HepG2 (cell line): ENCODE measurements around the gene MAPRE3. TPM values are rescaled to one million over a fixed set of nuclear protein-coding genes. Genes with fewer than 3 reads are reported as not detected.
A peak's percentile ranks its signal among the peaks of the same experiment; 100 is the strongest.

Experiments
- DMAP1 ChIP-seq: IDR thresholded peaks from 2 replicates; pipeline ENCODE4 v1.6.1; 2016
- ETV5 ChIP-seq: IDR thresholded peaks from 2 replicates; pipeline ENCODE4 v1.6.1; 2018; ENCODE audit warnings: missing biosample characterization, missing genetic modification reagents, inconsistent platforms, borderline replicate concordance
- EZH2 ChIP-seq: conservative IDR thresholded peaks from 2 replicates; pipeline ENCODE4 v1.6.1; 2012; ENCODE audit warnings: mild to moderate bottlenecking, low read depth, low read length, moderate library complexity
- FIP1L1 ChIP-seq: fragments of 200-400 bp; formaldehyde crosslinking; IDR thresholded peaks from 2 replicates; pipeline ENCODE4 v1.6.1; 2018; ENCODE audit warnings: low read depth, mild to moderate bottlenecking, low read length, moderate library complexity, borderline replicate concordance; ENCODE audit not compliant: insufficient read depth
- IKZF1 ChIP-seq: fragments of 450-650 bp; IDR thresholded peaks from 2 replicates; pipeline ENCODE4 v1.7.1; 2016
- MBD4 ChIP-seq: IDR thresholded peaks from 2 replicates; pipeline ENCODE4 v1.6.1; 2012; ENCODE audit warnings: low read length, inconsistent platforms, borderline replicate concordance
- MED8 ChIP-seq: sonication (generic); formaldehyde crosslinking; IDR thresholded peaks from 2 replicates; pipeline ENCODE4 v1.8.1; 2023; ENCODE audit warnings: mild to moderate bottlenecking, missing genetic modification reagents; ENCODE audit not compliant: insufficient replicate concordance
- MLX ChIP-seq: IDR thresholded peaks from 2 replicates; pipeline ENCODE4 v1.6.1; 2016
- NFATC3 ChIP-seq: sonication (generic); formaldehyde crosslinking; IDR thresholded peaks from 2 replicates; pipeline ENCODE4 v1.5.1; 2020; ENCODE audit warnings: mild to moderate bottlenecking, missing genetic modification reagents
- TCF12 ChIP-seq, 2 experiments: fragments of 450-650 bp in 1 of 2; sonication (generic) in 1 of 2; formaldehyde crosslinking in 1 of 2; IDR thresholded peaks; 2 replicates each; pipeline versions ENCODE4 v1.6.1 to v1.8.0; 2017 to 2022; ENCODE audit warnings: antibody characterized with exemption in 1 of 2, mild to moderate bottlenecking in 1 of 2, missing genetic modification reagents in 1 of 2, moderate library complexity in 1 of 2
- THAP11 ChIP-seq: IDR thresholded peaks from 2 replicates; pipeline ENCODE4 v1.6.1; 2016; ENCODE audit warnings: missing biosample characterization, missing genetic modification reagents
- XRCC5 ChIP-seq: fragments of 200-400 bp; formaldehyde crosslinking; optimal IDR thresholded peaks from 2 replicates; pipeline ENCODE3; 2017; ENCODE audit warnings: mild to moderate bottlenecking, low read length
- YY1 ChIP-seq: IDR thresholded peaks from 2 replicates; pipeline ENCODE4 v1.6.1; 2011; ENCODE audit warnings: low read length, low read depth, moderate library complexity, mild to moderate bottlenecking; ENCODE audit not compliant: insufficient read depth, insufficient replicate concordance
- ZNF138 ChIP-seq: sonication (generic); formaldehyde crosslinking; IDR thresholded peaks from 2 replicates; pipeline ENCODE4 v1.5.0; 2020; ENCODE audit warnings: mild to moderate bottlenecking, low read depth, missing genetic modification reagents
- ZNF44 ChIP-seq: sonication (generic); formaldehyde crosslinking; IDR thresholded peaks from 2 replicates; pipeline ENCODE4 v1.5.1; 2020; ENCODE audit warnings: mild to moderate bottlenecking, missing genetic modification reagents
- ZNF569 ChIP-seq: sonication (generic); formaldehyde crosslinking; IDR thresholded peaks from 2 replicates; pipeline ENCODE4 v1.5.0; 2020; ENCODE audit warnings: mild to moderate bottlenecking, missing genetic modification reagents, moderate library complexity, borderline replicate concordance
- ZNF619 ChIP-seq: sonication (generic); formaldehyde crosslinking; IDR thresholded peaks from 2 replicates; pipeline ENCODE4 v1.4.0; 2020; ENCODE audit warnings: mild to moderate bottlenecking, missing genetic modification reagents
- ZNF660 ChIP-seq: sonication (generic); formaldehyde crosslinking; IDR thresholded peaks from 2 replicates; pipeline ENCODE4 v1.5.1; 2020; ENCODE audit warnings: mild to moderate bottlenecking, low read depth, missing genetic modification reagents, borderline replicate concordance
- ZNF788 ChIP-seq: sonication (generic); formaldehyde crosslinking; IDR thresholded peaks from 2 replicates; pipeline ENCODE4 v1.5.0; 2020; ENCODE audit warnings: mild to moderate bottlenecking, missing genetic modification reagents, borderline replicate concordance
- polyA plus RNA-seq, 8 experiments: library from polyadenylated mRNA; depleted of rRNA in 3 of 8; stranded (reverse) in 7 of 8; unstranded in 1 of 8; fragments of >200 nt; fragmentation: Illumina TruSeq in 4 of 8; extraction: Trizol in 4 of 8; gene quantifications; 2 replicates each; pipeline versions ENCODE4 v1.2.1 to v1.2.3, GENCODE V29; 2011 to 2016; ENCODE audit warnings: low read depth in 4 of 8, missing spikeins in 1 of 8, mixed read lengths in 1 of 8; ENCODE audit not compliant: insufficient read depth in 1 of 8
- total RNA-seq, 5 experiments: library from RNA; depleted of rRNA; stranded (reverse); fragments of >200 nt; fragmentation: Illumina TruSeq; extraction: Trizol; gene quantifications; 2 replicates each; pipeline ENCODE4 v1.2.3, GENCODE V29; 2016; ENCODE audit warnings: low read depth in 1 of 5
- TF ChIP-seq, protein P1 (sequence below): sonication (generic); formaldehyde crosslinking; IDR thresholded peaks from 2 replicates; pipeline ENCODE4 v1.5.0; 2020; ENCODE audit warnings: mild to moderate bottlenecking, missing genetic modification reagents
- TF ChIP-seq, protein P2 (sequence below): sonication (generic); formaldehyde crosslinking; IDR thresholded peaks from 2 replicates; pipeline ENCODE4 v1.9.0; 2021; ENCODE audit warnings: missing genetic modification reagents, borderline replicate concordance
- TF ChIP-seq, protein P3 (sequence below): sonication (generic); formaldehyde crosslinking; IDR thresholded peaks from 2 replicates; pipeline ENCODE4 v1.8.1; 2023; ENCODE audit warnings: missing genetic modification reagents, mild to moderate bottlenecking, borderline replicate concordance
- TF ChIP-seq, protein P4 (sequence below): sonication (generic); formaldehyde crosslinking; IDR thresholded peaks from 2 replicates; pipeline ENCODE4 v1.8.0; 2022; ENCODE audit warnings: mild to moderate bottlenecking, missing genetic modification reagents, borderline replicate concordance

Gene MAPRE3
- total and polyA plus RNA-seq, 2 of the 13 experiments (the other 11 are each of a cell fraction or from before 2014, with no cell fraction given) = 0.31 to 0.91 TPM

- TF ChIP-seq, protein P1, sequence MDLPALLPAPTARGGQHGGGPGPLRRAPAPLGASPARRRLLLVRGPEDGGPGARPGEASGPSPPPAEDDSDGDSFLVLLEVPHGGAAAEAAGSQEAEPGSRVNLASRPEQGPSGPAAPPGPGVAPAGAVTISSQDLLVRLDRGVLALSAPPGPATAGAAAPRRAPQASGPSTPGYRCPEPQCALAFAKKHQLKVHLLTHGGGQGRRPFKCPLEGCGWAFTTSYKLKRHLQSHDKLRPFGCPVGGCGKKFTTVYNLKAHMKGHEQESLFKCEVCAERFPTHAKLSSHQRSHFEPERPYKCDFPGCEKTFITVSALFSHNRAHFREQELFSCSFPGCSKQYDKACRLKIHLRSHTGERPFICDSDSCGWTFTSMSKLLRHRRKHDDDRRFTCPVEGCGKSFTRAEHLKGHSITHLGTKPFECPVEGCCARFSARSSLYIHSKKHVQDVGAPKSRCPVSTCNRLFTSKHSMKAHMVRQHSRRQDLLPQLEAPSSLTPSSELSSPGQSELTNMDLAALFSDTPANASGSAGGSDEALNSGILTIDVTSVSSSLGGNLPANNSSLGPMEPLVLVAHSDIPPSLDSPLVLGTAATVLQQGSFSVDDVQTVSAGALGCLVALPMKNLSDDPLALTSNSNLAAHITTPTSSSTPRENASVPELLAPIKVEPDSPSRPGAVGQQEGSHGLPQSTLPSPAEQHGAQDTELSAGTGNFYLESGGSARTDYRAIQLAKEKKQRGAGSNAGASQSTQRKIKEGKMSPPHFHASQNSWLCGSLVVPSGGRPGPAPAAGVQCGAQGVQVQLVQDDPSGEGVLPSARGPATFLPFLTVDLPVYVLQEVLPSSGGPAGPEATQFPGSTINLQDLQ (CRISPR knock-in tag) = peak; percentile 94
- TF ChIP-seq ZNF788 (CRISPR knock-in tag) (no peak; the same call in 1 of the 2 replicates), ETV5 (peak; percentile 37; the same call in 1 of the 2 replicates), ZNF619 (CRISPR knock-in tag) (0 out of 2 replicates have a peak, but pooled peaks have one; percentile 34), YY1 (peak; percentile 69), MBD4 (no peak), DMAP1 (peak; percentile 75), ZNF569 (peak; percentile 71; the same call in 1 of the 2 replicates), MLX (CRISPR knock-in tag) (peak; percentile 11; the same call in 1 of the 2 replicates), XRCC5 (peak; percentile 95), TCF12 (IDR thresholded peaks at IDR 0.05) (no peak), TCF12 (CRISPR knock-in tag; IDR thresholded peaks at IDR 0.05) (no peak), THAP11 (CRISPR knock-in tag) (peak; percentile 82), IKZF1 (no peak), ZNF44 (CRISPR knock-in tag) (peak; percentile 90), ZNF138 (0 out of 2 replicates have a peak, but pooled peaks have one; percentile 60), FIP1L1 (no peak), MED8 (peak; percentile 29), EZH2 (no peak), ZNF660 (CRISPR knock-in tag) (no peak), NFATC3 (CRISPR knock-in tag) (no peak; the same call in 1 of the 2 replicates)
- TF ChIP-seq, protein P2, sequence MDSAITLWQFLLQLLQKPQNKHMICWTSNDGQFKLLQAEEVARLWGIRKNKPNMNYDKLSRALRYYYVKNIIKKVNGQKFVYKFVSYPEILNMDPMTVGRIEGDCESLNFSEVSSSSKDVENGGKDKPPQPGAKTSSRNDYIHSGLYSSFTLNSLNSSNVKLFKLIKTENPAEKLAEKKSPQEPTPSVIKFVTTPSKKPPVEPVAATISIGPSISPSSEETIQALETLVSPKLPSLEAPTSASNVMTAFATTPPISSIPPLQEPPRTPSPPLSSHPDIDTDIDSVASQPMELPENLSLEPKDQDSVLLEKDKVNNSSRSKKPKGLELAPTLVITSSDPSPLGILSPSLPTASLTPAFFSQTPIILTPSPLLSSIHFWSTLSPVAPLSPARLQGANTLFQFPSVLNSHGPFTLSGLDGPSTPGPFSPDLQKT (CRISPR knock-in tag) = no peak
- TF ChIP-seq, protein P3, sequence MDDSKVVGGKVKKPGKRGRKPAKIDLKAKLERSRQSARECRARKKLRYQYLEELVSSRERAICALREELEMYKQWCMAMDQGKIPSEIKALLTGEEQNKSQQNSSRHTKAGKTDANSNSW (CRISPR knock-in tag) = 0 out of 2 replicates have a peak, but pooled peaks have one; percentile 17
- TF ChIP-seq, protein P4, sequence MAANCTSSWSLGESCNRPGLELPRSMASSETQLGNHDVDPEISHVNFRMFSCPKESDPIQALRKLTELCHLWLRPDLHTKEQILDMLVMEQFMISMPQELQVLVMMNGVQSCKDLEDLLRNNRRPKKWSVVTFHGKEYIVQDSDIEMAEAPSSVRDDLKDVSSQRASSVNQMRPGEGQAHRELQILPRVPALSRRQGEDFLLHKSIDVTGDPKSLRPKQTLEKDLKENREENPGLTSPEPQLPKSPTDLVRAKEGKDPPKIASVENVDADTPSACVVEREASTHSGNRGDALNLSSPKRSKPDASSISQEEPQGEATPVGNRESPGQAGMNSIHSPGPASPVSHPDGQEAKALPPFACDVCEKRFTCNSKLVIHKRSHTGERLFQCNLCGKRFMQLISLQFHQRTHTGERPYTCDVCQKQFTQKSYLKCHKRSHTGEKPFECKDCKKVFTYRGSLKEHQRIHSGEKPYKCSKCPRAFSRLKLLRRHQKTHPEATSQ (CRISPR knock-in tag) = no peak; the same call in 1 of the 2 replicates
Measured at GRCh38 chr2:27050281-27050995, 80.0 kb downstream of the MAPRE3 start (continued).
